ENCODE data around the gene COL5A1.

COL5A1 gene

DNA sequence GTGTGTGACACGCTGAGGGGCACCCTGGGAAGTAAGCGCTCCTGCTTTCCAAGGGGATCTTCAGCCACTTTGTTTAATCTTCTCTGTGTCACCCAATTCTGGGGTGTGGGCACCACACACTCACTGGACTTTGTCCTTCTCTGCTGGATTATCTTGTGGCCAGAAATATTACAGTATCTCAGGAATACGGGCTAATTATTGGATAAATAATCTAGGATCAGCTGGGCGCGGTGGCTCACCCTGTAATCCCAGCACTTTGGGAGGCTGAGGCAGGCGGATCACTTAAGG is 50.9 kb downstream of the COL5A1 start:
- no peaks in the 10 kb centered on the region for H3K79me2 ChIP-seq (ENCODE audit: insufficient read depth, low read length)
- no peak for TF ChIP-seq CTCF (IDR thresholded peaks at IDR 0.05; ENCODE audit: low read length)
- no peak for TF ChIP-seq EZH2 (IDR thresholded peaks at IDR 0.05; ENCODE audit: borderline replicate concordance, low read length)
- H3K36me3 ChIP-seq (ENCODE audit: insufficient read depth, low read length): no peaks in the 10 kb centered on the region
- H3K4me3 ChIP-seq (ENCODE audit: low read depth, low read length, poor library complexity, severe bottlenecking): no peak overlapping the region
- H3K9ac ChIP-seq (ENCODE audit: low read length): no peak overlapping the region
- H2AFZ ChIP-seq (ENCODE audit: low read length): no peak overlapping the region
- H3K9me2 ChIP-seq (ENCODE audit: low read depth, low read length): no peaks in the 10 kb centered on the region
- H3K9me3 ChIP-seq (ENCODE audit: low read length): no peaks in the 10 kb centered on the region
- no peaks in the 10 kb centered on the region for H3F3A ChIP-seq (ENCODE audit: insufficient read depth, low read length)
- no peaks in the 10 kb centered on the region for H4K20me1 ChIP-seq (ENCODE audit: insufficient read depth, low read length)
- H3K4me1 ChIP-seq (ENCODE audit: insufficient read depth, low read length, severe bottlenecking): no peaks in the 10 kb centered on the region
- no peak overlapping the region for H3K4me2 ChIP-seq (ENCODE audit: low read length)
- H3K27ac ChIP-seq (ENCODE audit: low read depth, low read length, poor library complexity, severe bottlenecking): no peak overlapping the region
- no peaks in the 10 kb centered on the region; the same call in 1 of the 2 replicates for H3K27me3 ChIP-seq (ENCODE audit: insufficient read depth, low read length)

DNA sequence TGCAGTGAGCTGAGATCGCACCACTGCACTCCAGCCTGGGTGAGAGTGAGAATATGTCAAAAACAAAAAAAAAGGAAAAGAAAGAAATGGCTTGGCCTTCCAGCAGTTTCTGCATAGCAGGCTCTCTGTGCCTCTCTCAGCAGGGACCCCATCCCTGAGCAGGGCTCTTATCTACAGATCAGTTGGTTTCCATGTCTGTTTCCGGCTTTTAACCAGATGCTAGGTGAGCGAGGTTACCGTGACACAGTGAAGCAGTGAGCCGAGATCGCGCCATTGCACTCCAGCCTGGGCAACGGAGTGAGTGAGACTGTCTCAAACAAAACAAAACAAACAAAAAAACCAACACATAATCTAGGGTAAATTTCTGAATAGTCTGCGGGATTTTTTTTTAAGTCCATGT is 51.4 kb downstream of the COL5A1 start:
- Histone ChIP-seq H3F3A (ENCODE audit: insufficient read depth, low read length) (no peaks in the 10 kb centered on the region), H3K4me2 (ENCODE audit: low read length) (no peak overlapping the region), H4K20me1 (ENCODE audit: insufficient read depth, low read length) (no peaks in the 10 kb centered on the region), H3K79me2 (ENCODE audit: insufficient read depth, low read length) (no peaks in the 10 kb centered on the region), H3K9me2 (ENCODE audit: low read depth, low read length) (no peaks in the 10 kb centered on the region), H3K36me3 (ENCODE audit: insufficient read depth, low read length) (no peaks in the 10 kb centered on the region), H2AFZ (ENCODE audit: low read length) (no peak overlapping the region), H3K9me3 (ENCODE audit: low read length) (no peaks in the 10 kb centered on the region), H3K27ac (ENCODE audit: low read depth, low read length, poor library complexity, severe bottlenecking) (no peak overlapping the region), H3K27me3 (ENCODE audit: insufficient read depth, low read length) (no peaks in the 10 kb centered on the region; the same call in 1 of the 2 replicates), H3K4me1 (ENCODE audit: insufficient read depth, low read length, severe bottlenecking) (no peaks in the 10 kb centered on the region), H3K9ac (ENCODE audit: low read length) (no peak overlapping the region), H3K4me3 (ENCODE audit: low read depth, low read length, poor library complexity, severe bottlenecking) (no peak overlapping the region)
- no peak for TF ChIP-seq CTCF (IDR thresholded peaks at IDR 0.05; ENCODE audit: low read length)
- TF ChIP-seq EZH2 (IDR thresholded peaks at IDR 0.05; ENCODE audit: borderline replicate concordance, low read length): no peak

GRCh38 chr9:134693641-134694367 is 52.2 kb downstream of the COL5A1 start:
- H4K20me1 ChIP-seq (ENCODE audit: insufficient read depth, low read length): no peaks in the 10 kb centered on the region
- TF ChIP-seq EZH2 (IDR thresholded peaks at IDR 0.05; ENCODE audit: borderline replicate concordance, low read length) (no peak), CTCF (IDR thresholded peaks at IDR 0.05; ENCODE audit: low read length) (no peak)

More at GRCh38 chr9:134693641-134694367, 52.2 kb downstream of the COL5A1 start:
- Histone ChIP-seq H3K9me3 (ENCODE audit: low read length) (no peaks in the 10 kb centered on the region), H3K36me3 (ENCODE audit: insufficient read depth, low read length) (no peaks in the 10 kb centered on the region), H3K4me1 (ENCODE audit: insufficient read depth, low read length, severe bottlenecking) (no peaks in the 10 kb centered on the region), H3K27me3 (ENCODE audit: insufficient read depth, low read length) (no peaks in the 10 kb centered on the region; the same call in 1 of the 2 replicates), H3K4me3 (ENCODE audit: low read depth, low read length, poor library complexity, severe bottlenecking) (no peak overlapping the region), H3K9ac (ENCODE audit: low read length) (no peak overlapping the region), H3K79me2 (ENCODE audit: insufficient read depth, low read length) (no peaks in the 10 kb centered on the region), H3K9me2 (ENCODE audit: low read depth, low read length) (no peaks in the 10 kb centered on the region), H3K27ac (ENCODE audit: low read depth, low read length, poor library complexity, severe bottlenecking) (no peak overlapping the region), H3K4me2 (ENCODE audit: low read length) (no peak overlapping the region), H2AFZ (ENCODE audit: low read length) (no peak overlapping the region), H3F3A (ENCODE audit: insufficient read depth, low read length) (no peaks in the 10 kb centered on the region)

Measured in OCI-LY1 (cell line).